Measurements from ENCODE around the gene SKOR2.

Gene SKOR2

DNA sequence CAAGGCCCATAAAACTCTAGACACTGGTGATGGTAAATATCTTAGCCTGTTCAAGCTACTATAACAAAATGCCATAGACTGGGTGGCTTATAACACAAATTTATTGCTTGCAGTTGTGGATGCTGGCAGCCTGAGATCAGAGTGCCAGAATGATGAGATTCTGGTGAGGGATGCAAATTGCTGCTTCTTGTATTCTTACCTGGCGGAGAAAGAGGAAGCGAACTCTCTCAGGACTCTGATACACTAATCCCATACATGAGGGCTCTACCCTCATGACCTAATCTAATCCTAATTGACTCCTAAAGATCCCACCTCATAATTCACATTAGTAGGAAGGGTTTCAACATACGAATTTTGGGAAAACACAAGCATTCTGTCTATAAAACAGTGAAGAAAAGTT lies 70.7 kb downstream of the SKOR2 start:
- H3K9ac ChIP-seq (ENCODE audit: low read depth, low read length): no peak overlapping the region
- H3K36me3 ChIP-seq (ENCODE audit: insufficient read depth, low read length): no peaks in the 10 kb centered on the region
- peaks cover 21% of the 10 kb centered on the region for H3K27me3 ChIP-seq (ENCODE audit: control insufficient read depth, insufficient read depth, low read length)
- no peaks in the 10 kb centered on the region for H3K4me1 ChIP-seq (ENCODE audit: control insufficient read depth, insufficient read depth, low read length)
- H3K4me2 ChIP-seq (ENCODE audit: low read length): no peak overlapping the region
- H3K9me3 ChIP-seq (replicated peaks; ENCODE audit: low read length): no peaks in the 10 kb centered on the region
- no peak overlapping the region for H3K4me3 ChIP-seq (ENCODE audit: low read length)

DNA sequence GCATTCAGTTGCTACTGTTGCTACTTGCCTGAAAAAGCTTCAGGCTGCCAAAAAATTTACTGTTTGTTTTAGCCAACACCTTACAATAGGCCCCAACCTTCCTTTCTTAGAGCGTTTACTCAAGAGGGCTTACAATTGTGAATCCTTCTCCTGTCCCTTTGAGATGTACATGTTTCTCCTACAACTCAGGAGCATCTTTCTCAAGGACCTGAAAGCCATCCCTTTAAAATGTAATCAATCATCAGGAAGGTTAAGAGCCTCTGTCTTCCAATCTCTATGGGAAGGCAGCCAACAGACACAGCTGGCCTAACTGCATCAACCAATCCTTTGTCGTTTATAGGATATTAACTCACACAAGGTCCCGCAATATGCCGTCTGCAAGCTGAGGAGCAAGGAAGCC lies 71.9 kb downstream of the SKOR2 start:
- no peak overlapping the region for H3K9ac ChIP-seq (ENCODE audit: low read depth, low read length)
- peaks cover 21% of the 10 kb centered on the region for H3K27me3 ChIP-seq (ENCODE audit: control insufficient read depth, insufficient read depth, low read length)
- H3K9me3 ChIP-seq (replicated peaks; ENCODE audit: low read length): no peaks in the 10 kb centered on the region
- H3K4me1 ChIP-seq (ENCODE audit: control insufficient read depth, insufficient read depth, low read length): peaks cover 5% of the 10 kb centered on the region
- no peak overlapping the region for H3K4me3 ChIP-seq (ENCODE audit: low read length)
- no peaks in the 10 kb centered on the region for H3K36me3 ChIP-seq (ENCODE audit: insufficient read depth, low read length)
- H3K4me2 ChIP-seq (ENCODE audit: low read length): no peak overlapping the region

DNA sequence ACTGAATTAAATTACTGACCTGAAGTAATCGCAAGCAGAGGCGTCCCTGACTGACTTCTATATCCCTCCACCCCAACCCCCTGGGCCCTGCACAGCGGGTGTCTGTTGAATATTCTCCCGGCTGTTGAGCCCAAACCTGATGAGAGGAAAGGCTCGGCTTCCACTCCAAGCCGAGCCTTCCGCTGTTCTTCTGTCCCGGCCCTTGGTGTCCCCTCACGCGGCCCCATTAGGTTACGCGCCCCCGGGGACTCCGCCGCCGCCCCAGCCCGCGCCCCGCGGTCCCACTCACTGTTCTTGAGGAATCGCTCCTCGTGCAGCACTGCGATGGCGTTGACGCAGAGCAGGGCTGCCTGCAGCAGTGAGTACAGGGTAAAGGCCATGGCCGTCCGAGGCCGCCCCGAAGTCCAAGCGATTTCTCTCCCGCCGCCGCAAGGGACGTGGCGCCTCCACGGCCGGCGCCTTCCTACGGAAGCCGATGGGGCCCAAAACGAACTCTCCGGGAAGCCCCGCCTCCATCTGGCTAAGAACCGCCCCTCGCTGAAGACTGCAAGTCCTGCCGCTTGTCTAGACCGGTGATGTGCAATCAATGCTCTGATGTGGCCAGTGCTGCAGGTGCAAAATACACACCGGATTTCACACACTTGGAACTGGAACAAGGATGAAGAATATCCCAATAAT lies 75.4 kb downstream of the SKOR2 start, which contains the start of gene IER3IP1:
Gene IER3IP1, minus strand, starts transcription at position 467 of the 678 bp plus-strand sequence. Its CDS starts 87 bp downstream, at position 380.
- Histone ChIP-seq H3K4me3 (ENCODE audit: low read length) (peak within 1 kb of the TSS; percentile 96), H3K9me3 (replicated peaks; ENCODE audit: low read length) (no peaks in the 10 kb centered on the region), H3K27me3 (ENCODE audit: control insufficient read depth, insufficient read depth, low read length) (peaks cover 21% of the 10 kb centered on the region)

DNA sequence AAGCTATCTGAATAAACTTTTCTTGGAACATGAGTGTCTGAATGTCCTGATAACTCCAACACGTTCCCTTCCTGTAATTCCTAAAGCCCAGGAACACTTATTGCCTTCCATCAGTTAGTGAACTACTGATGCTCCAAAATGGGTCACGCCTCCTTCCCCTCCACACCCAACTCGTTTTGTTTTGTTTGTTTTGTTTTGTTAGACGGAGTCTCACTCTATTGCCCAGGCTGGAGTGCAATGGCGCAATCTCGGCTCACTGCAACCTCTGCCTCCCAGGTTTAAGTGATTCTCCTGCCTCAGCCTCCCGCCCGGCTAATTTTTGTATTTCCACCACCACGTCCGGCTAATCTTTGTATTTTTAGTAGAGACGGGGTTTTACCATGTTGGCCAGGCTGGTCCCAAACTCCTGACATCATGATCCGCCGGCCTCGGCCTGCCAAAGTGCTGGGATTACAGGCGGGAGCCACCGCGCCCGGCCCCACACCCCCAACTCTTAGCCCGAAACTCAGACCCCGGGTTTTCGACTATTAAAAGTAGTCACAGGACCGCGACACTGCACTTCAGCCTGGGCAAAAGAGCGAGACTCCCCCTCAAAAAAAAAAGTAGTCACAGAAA lies 76.1 kb downstream of the SKOR2 start:
- H3K9me3 ChIP-seq (replicated peaks; ENCODE audit: low read length): no peaks in the 10 kb centered on the region
- H3K4me2 ChIP-seq (ENCODE audit: low read length): peak overlapping the region; percentile 80
- H3K27me3 ChIP-seq (ENCODE audit: control insufficient read depth, insufficient read depth, low read length): peaks cover 15% of the 10 kb centered on the region
- H3K9ac ChIP-seq (ENCODE audit: low read depth, low read length): peak overlapping the region; percentile 100
- no peaks in the 10 kb centered on the region for H3K36me3 ChIP-seq (ENCODE audit: insufficient read depth, low read length)
- peak overlapping the region; percentile 96 for H3K4me3 ChIP-seq (ENCODE audit: low read length)
- H3K4me1 ChIP-seq (ENCODE audit: control insufficient read depth, insufficient read depth, low read length): peaks cover 7% of the 10 kb centered on the region

More for the DNA sequence above, 75.4 kb downstream of the SKOR2 start, which contains the start of gene IER3IP1:
- H3K4me2 ChIP-seq (ENCODE audit: low read length): peak within 1 kb of the TSS; percentile 80
- peaks cover 7% of the 10 kb centered on the region for H3K4me1 ChIP-seq (ENCODE audit: control insufficient read depth, insufficient read depth, low read length)
- H3K36me3 ChIP-seq (ENCODE audit: insufficient read depth, low read length): no peaks in the 10 kb centered on the region
- H3K9ac ChIP-seq (ENCODE audit: low read depth, low read length): peak within 1 kb of the TSS; percentile 100

DNA sequence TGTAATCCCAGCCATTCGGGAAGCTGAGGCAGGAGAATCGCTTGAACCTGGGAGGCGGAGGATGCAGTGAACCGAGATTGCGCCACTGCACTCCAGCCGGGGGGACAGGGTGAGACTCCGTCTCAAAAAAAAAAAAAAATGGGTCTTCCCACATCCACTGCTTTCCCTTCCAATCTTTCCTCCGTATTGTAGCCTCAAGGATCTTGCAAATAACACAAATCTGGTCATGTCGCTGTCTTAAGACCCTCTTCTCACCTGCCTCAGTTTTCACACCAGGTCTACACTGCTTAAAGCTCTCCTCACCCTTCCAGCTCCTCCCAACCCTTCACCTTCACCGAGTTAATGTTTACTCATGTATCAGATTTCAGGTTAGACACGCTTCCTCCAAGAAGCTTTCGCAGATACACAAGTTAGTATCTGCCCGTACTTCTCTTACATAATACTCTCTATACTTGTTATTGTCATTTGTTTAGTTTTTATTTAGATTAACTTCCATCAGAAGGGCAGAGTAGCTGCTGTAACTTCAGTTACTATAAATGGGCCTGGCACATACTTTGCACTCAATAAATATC lies 76.8 kb downstream of the SKOR2 start:
- peak overlapping the region; percentile 100 for H3K9ac ChIP-seq (ENCODE audit: low read depth, low read length)
- H3K4me2 ChIP-seq (ENCODE audit: low read length): peak overlapping the region; percentile 80
- peaks cover 8% of the 10 kb centered on the region for H3K27me3 ChIP-seq (ENCODE audit: control insufficient read depth, insufficient read depth, low read length)
- H3K4me3 ChIP-seq (ENCODE audit: low read length): peak overlapping the region; percentile 96
- no peaks in the 10 kb centered on the region for H3K9me3 ChIP-seq (replicated peaks; ENCODE audit: low read length)
- no peaks in the 10 kb centered on the region for H3K36me3 ChIP-seq (ENCODE audit: insufficient read depth, low read length)
- peaks cover 7% of the 10 kb centered on the region for H3K4me1 ChIP-seq (ENCODE audit: control insufficient read depth, insufficient read depth, low read length)

DNA sequence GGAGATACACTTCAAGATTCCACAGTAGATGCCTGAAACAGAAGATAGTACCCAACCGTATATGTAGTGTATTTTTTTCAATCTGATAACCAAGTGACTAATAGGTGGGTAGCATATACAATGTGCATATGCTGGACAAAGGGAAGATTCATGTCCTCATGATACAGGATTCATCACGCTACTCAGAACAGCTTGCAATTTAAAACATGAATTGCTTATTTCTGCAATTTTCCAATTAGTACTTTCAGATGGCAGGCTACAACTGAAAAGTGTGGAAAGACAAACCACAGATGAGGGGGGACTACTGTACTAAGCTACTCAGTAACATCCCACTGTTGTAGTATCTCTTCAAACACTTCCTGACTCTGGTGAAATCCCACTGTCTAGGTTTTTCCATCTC lies 79.0 kb downstream of the SKOR2 start:
- H3K27me3 ChIP-seq (ENCODE audit: control insufficient read depth, insufficient read depth, low read length): no peaks in the 10 kb centered on the region
- no peak overlapping the region for H3K4me3 ChIP-seq (ENCODE audit: low read length)
- peaks cover 7% of the 10 kb centered on the region for H3K4me1 ChIP-seq (ENCODE audit: control insufficient read depth, insufficient read depth, low read length)
- H3K9ac ChIP-seq (ENCODE audit: low read depth, low read length): no peak overlapping the region
- H3K9me3 ChIP-seq (replicated peaks; ENCODE audit: low read length): no peaks in the 10 kb centered on the region
- H3K4me2 ChIP-seq (ENCODE audit: low read length): no peak overlapping the region
- no peaks in the 10 kb centered on the region for H3K36me3 ChIP-seq (ENCODE audit: insufficient read depth, low read length)

DNA sequence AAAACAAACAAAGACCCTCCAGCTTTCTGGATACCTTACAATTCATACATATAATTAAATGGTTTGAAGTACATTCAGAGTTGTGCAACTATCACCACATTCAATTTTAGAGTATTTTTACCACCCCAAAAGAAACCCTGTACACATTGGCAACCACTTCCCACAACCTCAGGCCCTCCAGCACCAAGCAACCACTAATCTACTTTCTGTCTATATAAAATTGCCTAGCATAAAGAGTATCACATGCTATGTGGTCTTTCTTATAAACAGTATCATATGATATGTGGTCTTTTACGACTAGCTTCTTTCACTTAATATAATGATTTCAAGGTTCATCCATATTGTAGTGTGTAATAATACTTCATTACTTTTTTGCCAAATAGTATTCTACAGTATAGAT lies 82.5 kb downstream of the SKOR2 start:
- no peaks in the 10 kb centered on the region for H3K4me1 ChIP-seq (ENCODE audit: control insufficient read depth, insufficient read depth, low read length)
- H3K4me2 ChIP-seq (ENCODE audit: low read length): no peak overlapping the region
- no peaks in the 10 kb centered on the region for H3K27me3 ChIP-seq (ENCODE audit: control insufficient read depth, insufficient read depth, low read length)
- no peak overlapping the region for H3K4me3 ChIP-seq (ENCODE audit: low read length)
- no peak overlapping the region for H3K9ac ChIP-seq (ENCODE audit: low read depth, low read length)
- H3K36me3 ChIP-seq (ENCODE audit: insufficient read depth, low read length): no peaks in the 10 kb centered on the region
- H3K9me3 ChIP-seq (replicated peaks; ENCODE audit: low read length): no peaks in the 10 kb centered on the region

DNA sequence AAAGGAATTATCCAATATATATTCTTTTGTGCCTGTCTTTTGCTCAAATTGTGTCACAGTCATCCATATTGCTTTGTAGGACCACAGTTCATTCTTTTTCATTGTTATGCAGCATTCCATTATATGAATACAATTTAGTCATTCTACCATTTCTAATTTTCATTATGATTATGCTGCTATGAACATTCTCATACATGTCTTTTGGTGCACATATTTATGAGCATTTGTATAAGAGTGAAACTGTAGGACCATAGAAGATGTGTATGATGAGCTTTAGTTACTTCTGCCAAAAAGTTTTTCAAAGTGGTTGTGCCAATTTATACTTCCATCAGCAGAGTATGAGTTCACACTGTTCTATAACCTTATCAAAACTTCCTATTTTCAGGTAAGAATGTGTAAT lies 83.0 kb downstream of the SKOR2 start:
- peaks cover under 1% of the 10 kb centered on the region for H3K4me1 ChIP-seq (ENCODE audit: control insufficient read depth, insufficient read depth, low read length)
- no peak overlapping the region for H3K4me3 ChIP-seq (ENCODE audit: low read length)
- no peak overlapping the region for H3K4me2 ChIP-seq (ENCODE audit: low read length)
- H3K36me3 ChIP-seq (ENCODE audit: insufficient read depth, low read length): no peaks in the 10 kb centered on the region
- no peak overlapping the region for H3K9ac ChIP-seq (ENCODE audit: low read depth, low read length)
- H3K9me3 ChIP-seq (replicated peaks; ENCODE audit: low read length): no peaks in the 10 kb centered on the region
- no peaks in the 10 kb centered on the region for H3K27me3 ChIP-seq (ENCODE audit: control insufficient read depth, insufficient read depth, low read length)

DNA sequence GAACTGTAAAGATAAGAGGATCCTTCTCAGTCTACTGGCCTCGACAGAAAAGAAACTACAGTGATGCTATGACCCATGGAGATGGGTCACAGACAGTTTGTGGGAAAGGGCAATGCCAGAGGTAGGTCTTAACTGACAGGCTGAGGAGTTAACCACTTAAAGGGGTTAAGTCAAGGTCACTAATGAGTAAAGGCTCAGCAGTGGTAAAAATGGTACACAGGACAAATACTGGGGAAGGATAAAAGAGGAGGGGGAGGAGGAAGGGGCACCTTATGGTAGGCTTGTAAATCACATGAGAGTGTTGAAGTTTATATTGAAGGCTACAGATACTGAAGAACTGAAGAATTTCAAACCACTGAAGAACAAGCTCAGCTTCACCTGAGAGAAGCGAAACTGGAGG lies 85.2 kb downstream of the SKOR2 start:
- no peaks in the 10 kb centered on the region for H3K9me3 ChIP-seq (replicated peaks; ENCODE audit: low read length)
- peaks cover 3% of the 10 kb centered on the region for H3K4me1 ChIP-seq (ENCODE audit: control insufficient read depth, insufficient read depth, low read length)
- H3K9ac ChIP-seq (ENCODE audit: low read depth, low read length): no peak overlapping the region

DNA sequence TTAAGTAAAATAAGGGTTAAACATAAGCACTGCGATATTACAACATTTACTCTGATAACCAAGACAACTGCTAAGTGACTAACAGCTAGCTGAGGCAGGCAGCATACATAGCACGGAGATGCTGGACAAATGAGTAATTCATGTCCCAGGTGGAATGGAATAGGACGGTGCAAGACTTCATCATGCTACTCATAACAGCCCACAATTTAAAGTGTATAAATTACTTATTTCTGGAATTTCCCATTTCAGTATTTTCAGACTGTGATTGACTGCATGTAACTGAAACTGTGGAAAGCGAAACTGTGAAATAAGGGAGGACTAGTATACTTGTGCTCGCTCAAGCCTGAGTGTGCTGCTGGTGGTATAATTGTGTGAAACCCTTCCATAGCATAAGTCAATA lies 88.2 kb downstream of the SKOR2 start:
- H3K9me3 ChIP-seq (replicated peaks; ENCODE audit: low read length): no peaks in the 10 kb centered on the region
- H3K9ac ChIP-seq (ENCODE audit: low read depth, low read length): no peak overlapping the region
- H3K36me3 ChIP-seq (ENCODE audit: insufficient read depth, low read length): no peaks in the 10 kb centered on the region
- H3K4me1 ChIP-seq (ENCODE audit: control insufficient read depth, insufficient read depth, low read length): peaks cover 3% of the 10 kb centered on the region
- peak overlapping the region; percentile 55 for H3K4me2 ChIP-seq (ENCODE audit: low read length)
- no peaks in the 10 kb centered on the region for H3K27me3 ChIP-seq (ENCODE audit: control insufficient read depth, insufficient read depth, low read length)
- no peak overlapping the region for H3K4me3 ChIP-seq (ENCODE audit: low read length)

More for the DNA sequence above, 85.2 kb downstream of the SKOR2 start:
- no peak overlapping the region for H3K4me3 ChIP-seq (ENCODE audit: low read length)
- no peaks in the 10 kb centered on the region for H3K27me3 ChIP-seq (ENCODE audit: control insufficient read depth, insufficient read depth, low read length)
- no peaks in the 10 kb centered on the region for H3K36me3 ChIP-seq (ENCODE audit: insufficient read depth, low read length)
- H3K4me2 ChIP-seq (ENCODE audit: low read length): no peak overlapping the region

DNA sequence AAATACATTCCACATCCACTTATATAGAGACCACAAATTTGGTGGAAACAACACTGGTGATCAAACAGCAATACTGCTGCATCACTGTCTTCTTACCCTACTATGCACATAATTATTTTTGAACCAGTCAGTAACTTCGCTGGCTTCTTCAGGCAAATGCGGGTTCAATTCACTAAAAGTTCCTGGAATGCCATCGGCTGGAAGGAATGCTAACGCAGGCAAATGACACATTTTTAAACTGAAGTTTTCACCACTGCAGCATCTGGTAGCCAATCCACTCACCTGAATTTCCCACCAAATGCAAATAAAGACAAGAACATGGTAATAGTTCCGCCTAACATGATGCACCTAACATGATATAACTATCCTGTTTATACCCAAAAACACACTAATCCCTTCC lies 91.2 kb downstream of the SKOR2 start:
- no peak overlapping the region for H3K4me2 ChIP-seq (ENCODE audit: low read length)

More for the DNA sequence above, 91.2 kb downstream of the SKOR2 start:
- no peak overlapping the region for H3K9ac ChIP-seq (ENCODE audit: low read depth, low read length)
- no peaks in the 10 kb centered on the region for H3K9me3 ChIP-seq (replicated peaks; ENCODE audit: low read length)
- H3K36me3 ChIP-seq (ENCODE audit: insufficient read depth, low read length): peaks cover 4% of the 10 kb centered on the region
- H3K4me1 ChIP-seq (ENCODE audit: control insufficient read depth, insufficient read depth, low read length): peaks cover 3% of the 10 kb centered on the region
- no peaks in the 10 kb centered on the region for H3K27me3 ChIP-seq (ENCODE audit: control insufficient read depth, insufficient read depth, low read length)
- H3K4me3 ChIP-seq (ENCODE audit: low read length): no peak overlapping the region
